Measurements from ENCODE around the gene DAPK1.

DAPK1 gene

DNA sequence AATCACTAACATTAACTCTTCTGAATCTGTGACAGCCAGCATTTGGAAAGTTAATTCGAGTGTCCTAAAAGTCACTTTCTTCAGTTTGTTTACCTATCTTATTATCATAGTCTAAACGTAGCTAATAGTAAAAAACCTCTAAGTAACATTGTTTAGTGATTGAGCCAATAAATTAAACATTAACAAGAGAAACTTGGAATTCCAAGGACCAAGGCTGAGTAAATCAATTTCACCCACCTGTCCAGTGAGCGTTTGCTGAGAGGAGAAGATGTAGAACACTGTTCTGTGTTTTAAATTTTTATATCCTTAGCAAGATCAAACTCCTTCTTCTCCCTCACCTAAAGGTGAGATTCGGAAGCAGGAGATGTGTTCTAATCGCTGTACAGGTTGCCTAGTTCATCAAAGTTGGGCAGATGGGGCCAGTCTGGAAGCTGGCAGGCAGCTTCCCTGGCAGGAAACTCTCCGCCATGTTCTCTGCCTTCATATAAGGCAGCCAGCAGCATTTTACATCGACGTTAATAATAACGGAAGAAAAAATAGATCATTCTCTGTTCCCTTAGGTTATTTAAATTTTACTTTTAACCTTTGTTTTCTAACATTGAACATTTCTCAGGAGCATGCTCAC is 89.2 kb downstream of the DAPK1 start:
- no peak for DNase-seq
- no peak for TF ChIP-seq POLR2A (IDR thresholded peaks at IDR 0.05; ENCODE audit: low read length)
- no peak for TF ChIP-seq GATA1 (IDR thresholded peaks at IDR 0.05; ENCODE audit: low read depth, low read length)

DNA sequence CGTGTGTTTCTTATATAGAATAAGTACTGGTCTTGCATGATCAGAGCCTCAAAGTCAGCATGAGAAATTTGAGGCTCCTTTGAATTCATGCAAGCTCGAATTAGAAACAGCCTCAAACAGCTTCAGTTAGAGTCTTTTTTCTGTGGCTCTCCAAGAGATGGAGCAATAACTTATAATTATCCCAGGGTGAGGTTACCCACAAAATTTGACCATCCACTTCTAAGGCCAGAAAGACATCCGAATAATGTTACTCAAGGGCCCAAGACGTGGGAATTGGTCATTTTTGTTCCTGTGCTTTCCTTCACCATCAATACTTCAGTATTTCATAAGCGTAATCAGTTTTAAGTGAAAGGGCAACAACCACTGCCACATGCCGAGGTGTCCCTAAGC is 89.7 kb downstream of the DAPK1 start:
- no peak for DNase-seq
- no peak for TF ChIP-seq GATA1 (IDR thresholded peaks at IDR 0.05; ENCODE audit: low read depth, low read length)
- TF ChIP-seq POLR2A (IDR thresholded peaks at IDR 0.05; ENCODE audit: low read length) = no peak

DNA sequence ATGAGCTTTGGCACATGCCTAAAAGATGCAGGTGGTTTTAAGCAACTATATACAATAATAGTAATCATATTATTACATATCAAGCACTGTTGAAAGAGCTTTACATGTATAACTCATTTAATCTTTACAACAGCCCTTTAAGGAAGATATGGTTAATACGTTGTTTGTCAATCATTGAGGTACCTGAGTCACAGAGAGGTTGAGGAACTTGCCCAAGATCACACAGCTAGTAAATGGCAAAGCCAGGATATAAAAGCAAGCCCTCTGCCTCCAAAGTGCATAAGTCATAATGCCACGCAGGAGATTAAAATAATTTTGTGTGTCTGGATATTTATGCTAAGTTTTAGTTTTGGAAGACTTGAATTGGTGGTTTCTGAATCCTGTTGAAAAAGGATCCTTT is 90.2 kb downstream of the DAPK1 start:
- TF ChIP-seq GATA1 (IDR thresholded peaks at IDR 0.05; ENCODE audit: low read depth, low read length) = no peak
- TF ChIP-seq POLR2A (IDR thresholded peaks at IDR 0.05; ENCODE audit: low read length) = no peak

DNA sequence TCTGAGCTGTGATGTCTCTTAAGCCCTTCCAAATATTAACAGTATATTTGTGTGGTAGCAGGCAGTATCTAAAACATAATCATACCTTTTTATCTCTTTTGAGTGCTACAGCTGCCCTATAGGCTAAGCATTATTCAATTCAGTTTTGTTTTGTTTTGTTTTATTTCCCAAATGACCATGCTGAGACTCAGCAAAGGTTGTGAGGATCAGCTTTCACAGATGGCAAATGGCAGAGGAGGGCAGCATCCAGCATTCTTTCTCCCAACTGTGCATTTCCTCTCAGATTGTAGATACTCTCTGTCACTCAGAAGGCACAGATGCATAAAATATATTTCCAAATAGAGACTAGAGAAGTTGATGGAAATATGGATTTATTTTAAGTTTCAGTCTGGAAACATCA is 90.7 kb downstream of the DAPK1 start:
- TF ChIP-seq GATA1 (IDR thresholded peaks at IDR 0.05; ENCODE audit: low read depth, low read length) (no peak), POLR2A (IDR thresholded peaks at IDR 0.05; ENCODE audit: low read length) (no peak)
- DNase-seq = no peak

More for the DNA sequence above, 90.2 kb downstream of the DAPK1 start:
- no peak for DNase-seq

DNA sequence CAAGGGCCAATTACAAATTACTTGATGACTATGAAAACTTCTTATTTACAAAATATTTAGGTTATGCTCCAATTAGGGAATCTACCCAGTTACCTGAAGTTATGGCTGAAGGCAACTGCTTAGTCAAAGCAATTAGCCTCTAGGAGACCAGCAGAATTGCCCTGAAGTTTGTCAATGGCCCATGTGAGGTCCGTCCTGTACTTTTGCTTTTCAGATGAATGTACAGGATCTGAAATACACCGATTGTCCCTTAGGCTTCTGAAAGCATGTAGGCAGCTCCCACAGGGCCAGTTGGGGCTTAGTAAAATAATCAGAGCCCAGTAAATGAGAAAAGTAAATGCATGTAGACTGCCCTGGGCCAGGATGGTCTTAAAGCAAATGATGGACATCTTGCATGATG is 93.3 kb downstream of the DAPK1 start:
- no peak for DNase-seq
- TF ChIP-seq GATA1 (IDR thresholded peaks at IDR 0.05; ENCODE audit: low read depth, low read length) = no peak
- TF ChIP-seq POLR2A (IDR thresholded peaks at IDR 0.05; ENCODE audit: low read length) = no peak

DNA sequence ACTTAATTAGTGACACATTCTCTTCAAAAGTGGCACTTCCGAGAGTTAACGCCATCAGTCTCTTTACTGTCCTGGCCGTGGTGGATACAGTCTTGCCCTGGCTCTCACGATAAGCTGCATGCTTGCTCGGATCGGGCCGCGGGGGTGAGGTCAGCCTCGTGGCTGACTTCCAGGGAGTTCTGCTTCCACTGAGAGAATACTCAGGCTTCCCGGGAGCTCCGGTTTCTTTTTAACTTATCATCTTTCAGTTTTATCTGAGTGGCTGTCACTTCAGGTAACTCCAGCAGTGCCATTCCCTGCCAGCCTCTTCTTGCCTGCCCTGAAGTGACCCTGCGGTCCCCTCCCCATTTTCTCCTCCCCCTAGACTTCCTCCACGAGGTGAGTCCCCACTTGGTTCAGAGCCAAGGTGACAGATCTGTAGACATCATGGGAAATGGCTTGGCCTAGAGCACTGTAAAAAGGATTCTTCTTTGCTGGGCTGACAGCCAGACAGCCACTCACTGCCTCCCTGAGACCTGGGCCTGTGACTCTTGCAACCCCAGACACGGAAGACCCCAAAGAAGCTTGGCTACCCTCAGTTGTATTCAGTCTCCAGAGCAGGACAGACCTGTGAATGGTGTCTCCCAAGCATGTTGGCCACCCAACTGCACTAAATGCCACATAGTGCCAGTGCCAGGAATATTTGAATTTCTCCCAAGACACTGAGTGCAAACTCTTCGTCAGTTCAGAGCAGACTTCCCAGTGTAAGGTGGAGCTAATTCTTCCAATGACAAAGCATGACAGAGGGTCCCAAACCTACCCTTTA is 95.1 kb downstream of the DAPK1 start:
- no peak for DNase-seq
- TF ChIP-seq GATA1 (IDR thresholded peaks at IDR 0.05; ENCODE audit: low read depth, low read length) (no peak), POLR2A (IDR thresholded peaks at IDR 0.05; ENCODE audit: low read length) (no peak)

DNA sequence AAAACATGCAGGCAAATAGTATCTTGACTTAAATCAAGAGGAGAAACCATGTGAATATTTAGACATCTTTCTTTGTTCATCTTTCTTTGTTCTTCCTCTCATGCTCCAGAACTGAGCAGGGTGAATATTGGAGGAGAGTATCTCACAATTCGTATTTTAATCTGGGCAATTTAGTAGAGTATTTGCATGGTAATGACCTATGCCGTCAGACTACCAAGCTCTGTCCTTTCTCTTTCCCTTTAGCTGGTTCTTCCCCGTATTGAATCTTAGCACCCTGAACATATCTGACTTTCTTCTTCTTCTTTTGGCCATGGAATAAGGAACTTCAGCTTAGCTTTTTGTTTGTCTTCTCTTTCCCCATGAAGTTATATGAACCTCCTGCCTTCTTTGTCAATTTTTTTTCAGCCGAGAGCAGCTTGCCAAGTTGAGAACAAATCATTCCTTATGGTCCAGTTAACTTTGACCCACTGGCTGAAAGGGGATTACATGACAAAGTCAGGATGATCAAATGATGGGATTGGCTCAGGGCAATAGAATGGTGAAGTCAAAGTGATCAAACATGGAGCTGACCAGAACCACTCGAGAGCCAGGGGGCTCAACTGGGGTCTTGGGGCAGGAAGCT is 95.8 kb downstream of the DAPK1 start:
- DNase-seq = no peak

DNA sequence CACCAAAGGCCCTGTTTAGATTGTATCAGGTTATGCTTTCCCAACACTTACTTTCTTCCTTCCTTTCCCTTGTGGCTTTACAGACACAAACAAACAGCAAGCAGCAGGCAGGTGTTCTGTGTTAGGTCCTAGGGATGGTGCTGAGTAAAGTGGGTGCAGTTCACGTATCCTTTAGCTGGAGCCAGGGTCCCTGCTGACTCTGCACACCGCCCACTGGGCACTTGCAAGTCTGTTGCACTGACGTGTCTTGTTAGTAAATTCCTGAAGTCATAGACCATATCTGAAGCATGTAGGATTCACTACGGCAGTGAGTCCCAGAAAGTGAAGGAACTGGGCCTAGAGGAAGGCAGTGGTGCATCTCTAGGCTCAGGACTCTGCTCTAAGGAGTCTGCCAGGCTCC is 96.5 kb downstream of the DAPK1 start:
- no peak for DNase-seq
- TF ChIP-seq POLR2A (IDR thresholded peaks at IDR 0.05; ENCODE audit: low read length) = no peak
- no peak for TF ChIP-seq GATA1 (IDR thresholded peaks at IDR 0.05; ENCODE audit: low read depth, low read length)

More for the DNA sequence above, 95.8 kb downstream of the DAPK1 start:
- TF ChIP-seq POLR2A (IDR thresholded peaks at IDR 0.05; ENCODE audit: low read length) (no peak), GATA1 (IDR thresholded peaks at IDR 0.05; ENCODE audit: low read depth, low read length) (no peak)

DNA sequence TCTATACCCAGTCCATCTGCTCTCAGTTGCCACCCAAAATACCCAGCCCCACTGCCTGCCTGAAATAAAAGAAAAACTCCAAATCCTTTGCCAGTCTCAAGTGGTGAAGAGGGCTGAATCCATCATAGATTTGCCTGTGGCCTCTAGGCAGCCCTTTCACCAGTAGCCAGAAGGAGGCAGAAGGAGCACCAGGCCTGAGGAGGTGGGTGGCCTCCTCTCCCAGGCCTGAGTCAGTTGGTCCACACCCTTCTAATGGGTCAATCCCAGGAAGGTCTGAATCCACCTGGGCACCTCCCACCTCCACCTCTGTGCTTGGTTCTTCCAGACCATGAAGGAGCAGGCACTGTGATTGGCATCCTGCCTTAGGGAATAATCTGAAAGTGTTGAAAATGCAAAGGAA is 97.0 kb downstream of the DAPK1 start:
- TF ChIP-seq POLR2A (IDR thresholded peaks at IDR 0.05; ENCODE audit: low read length) (no peak), GATA1 (IDR thresholded peaks at IDR 0.05; ENCODE audit: low read depth, low read length) (no peak)

DNA sequence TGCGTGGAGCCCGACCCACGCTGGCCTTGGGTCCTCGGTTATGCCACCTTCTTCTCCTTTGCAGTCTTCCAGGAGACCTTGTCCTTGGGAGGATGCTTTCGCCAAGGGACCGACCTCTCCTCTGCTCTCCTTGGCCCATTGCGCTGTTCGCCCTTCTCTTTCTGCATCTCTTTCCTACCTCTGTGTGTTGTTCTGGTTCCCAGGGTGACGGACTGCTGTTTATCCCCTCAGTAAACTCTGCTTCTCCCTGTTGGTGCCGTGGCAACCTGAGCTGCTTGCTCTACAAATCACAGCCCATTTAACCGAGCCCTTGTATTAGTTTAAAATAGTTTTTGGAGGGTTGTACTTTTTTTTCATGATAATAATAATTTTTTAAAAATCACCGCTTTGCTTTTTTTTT is 97.9 kb downstream of the DAPK1 start:
- TF ChIP-seq GATA1 (IDR thresholded peaks at IDR 0.05; ENCODE audit: low read depth, low read length) (no peak), POLR2A (IDR thresholded peaks at IDR 0.05; ENCODE audit: low read length) (no peak)
- no peak for DNase-seq

More for the DNA sequence above, 97.0 kb downstream of the DAPK1 start:
- DNase-seq = no peak

DNA sequence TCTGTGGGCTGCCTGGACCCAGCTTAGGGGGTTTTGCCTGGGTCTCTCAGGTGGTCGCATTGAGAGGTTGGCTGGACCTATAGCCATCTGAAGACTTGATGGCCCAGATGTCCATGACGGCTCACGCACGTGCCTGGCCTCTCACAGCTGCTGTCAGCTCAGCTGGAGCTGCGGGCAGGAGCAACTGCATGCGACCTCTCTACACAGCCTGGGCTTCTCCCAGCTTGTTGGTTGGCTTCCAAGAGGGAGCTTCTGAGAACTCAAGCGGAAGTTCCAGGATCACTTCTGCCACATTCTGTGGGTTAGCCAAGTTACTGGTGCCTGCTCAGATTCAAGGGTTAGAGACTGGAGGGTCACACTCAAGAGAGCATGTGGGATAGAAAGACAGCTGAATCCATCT is 99.2 kb downstream of the DAPK1 start:
- no peak for DNase-seq
- TF ChIP-seq POLR2A (IDR thresholded peaks at IDR 0.05; ENCODE audit: low read length) (no peak), GATA1 (IDR thresholded peaks at IDR 0.05; ENCODE audit: low read depth, low read length) (no peak)

DNA sequence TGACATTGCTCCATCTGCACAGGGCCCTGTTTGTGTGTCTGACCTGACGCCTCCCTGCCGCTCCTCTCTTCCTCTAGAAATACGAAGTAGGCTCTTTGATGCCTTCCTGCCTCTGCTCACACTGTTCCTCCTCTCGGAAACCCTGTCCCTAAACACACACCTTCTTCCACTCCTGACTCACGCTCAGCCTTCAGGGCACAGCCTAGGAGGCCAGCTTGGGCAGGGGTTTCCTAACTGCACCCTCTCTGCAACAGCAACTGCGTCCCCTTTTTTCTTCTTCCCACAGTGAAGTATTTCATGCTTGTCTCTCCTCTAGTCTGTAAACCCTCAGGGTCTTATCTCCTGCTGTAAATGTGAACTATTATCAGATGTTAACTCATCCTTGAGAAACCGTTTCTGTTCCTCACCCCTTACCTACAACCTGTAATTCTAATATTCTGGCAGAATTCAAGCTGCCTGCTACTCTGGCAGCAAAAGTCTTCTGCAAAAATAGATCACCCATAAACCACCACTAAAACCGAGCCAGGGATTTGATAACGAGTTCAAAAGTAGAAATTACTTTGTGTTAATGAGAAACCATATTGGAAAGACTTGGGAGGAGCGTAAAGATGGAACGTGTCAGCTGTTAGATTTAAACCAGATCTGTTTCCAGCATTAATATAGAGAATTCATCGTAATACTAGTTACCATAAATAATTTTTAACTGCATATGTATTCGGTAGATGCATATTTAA is 100.2 kb downstream of the DAPK1 start:
- TF ChIP-seq GATA1 (IDR thresholded peaks at IDR 0.05; ENCODE audit: low read depth, low read length) = no peak
- TF ChIP-seq POLR2A (IDR thresholded peaks at IDR 0.05; ENCODE audit: low read length) = no peak
- DNase-seq = no peak

DNA sequence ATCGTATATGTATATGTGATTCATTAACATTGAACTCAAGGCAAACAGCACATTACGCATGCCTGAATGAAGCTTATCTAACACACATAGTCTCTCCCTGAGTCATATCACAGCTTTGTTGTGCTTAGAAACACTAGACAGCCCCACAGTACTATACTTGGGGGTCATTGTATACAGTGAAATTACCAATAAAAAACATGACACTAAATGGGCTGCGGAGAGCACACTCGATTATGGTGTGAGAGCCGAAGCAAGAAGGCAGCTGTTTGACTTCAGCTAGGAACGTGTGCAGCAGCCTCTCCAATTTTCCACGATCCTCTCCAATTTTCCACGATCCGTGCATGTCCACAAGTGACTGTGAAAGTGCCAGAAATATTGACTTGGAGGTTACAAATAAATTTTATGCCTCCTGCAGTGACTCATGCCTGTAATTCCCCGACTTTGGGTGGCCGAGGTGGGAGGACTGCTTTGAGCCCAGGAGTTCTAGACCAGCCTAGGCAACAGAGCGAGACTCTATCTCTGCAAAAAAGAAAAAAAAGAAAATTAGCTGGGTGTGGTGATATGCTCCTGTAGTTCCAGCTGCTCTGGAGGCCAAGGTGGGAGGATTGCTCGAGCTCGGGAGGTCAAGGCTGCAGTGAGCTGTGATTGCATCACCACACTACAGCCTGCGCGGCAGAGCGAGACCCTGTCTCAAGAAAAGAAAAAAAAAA is 102.4 kb downstream of the DAPK1 start:
- TF ChIP-seq POLR2A (IDR thresholded peaks at IDR 0.05; ENCODE audit: low read length) = no peak
- no peak for TF ChIP-seq GATA1 (IDR thresholded peaks at IDR 0.05; ENCODE audit: low read depth, low read length)
- DNase-seq = no peak

Measured in erythroblast (primary cell).